Skeletal muscle satellite cell (primary cell): ENCODE results near the gene ACP7.
"Not testable (repeated sequence)": the region's sequence is repeated elsewhere in the genome, so short reads cannot be mapped to it uniquely, and the experiment has no call there.

ENCODE experiments used
- H3K27me3 ChIP-seq: 2 replicates; pipeline ENCODE4 v1.7.0; 2013; ENCODE audit warnings: low read length; ENCODE audit not compliant: control insufficient read depth, insufficient read depth
- H3K36me3 ChIP-seq: 2 replicates; pipeline ENCODE4 v1.7.0; 2013; ENCODE audit warnings: mild to moderate bottlenecking, control low read depth, low read length; ENCODE audit not compliant: insufficient read depth
- H3K4me1 ChIP-seq: 2 replicates; pipeline ENCODE4 v1.7.0; 2013; ENCODE audit warnings: low read length; ENCODE audit not compliant: control insufficient read depth, insufficient read depth
- H3K4me2 ChIP-seq: 2 replicates; pipeline ENCODE4 v1.7.0; 2013; ENCODE audit warnings: mild to moderate bottlenecking, low read length
- H3K4me3 ChIP-seq: 2 replicates; pipeline ENCODE4 v1.7.0; 2013; ENCODE audit warnings: low read length
- H3K9ac ChIP-seq: 2 replicates; pipeline ENCODE4 v1.7.0; 2013; ENCODE audit warnings: mild to moderate bottlenecking, low read depth, low read length, moderate library complexity
- H3K9me3 ChIP-seq: replicated peaks from 2 replicates; pipeline ENCODE4 v1.7.0; 2013; ENCODE audit warnings: mild to moderate bottlenecking, control low read depth, low read length

ACP7 gene

DNA sequence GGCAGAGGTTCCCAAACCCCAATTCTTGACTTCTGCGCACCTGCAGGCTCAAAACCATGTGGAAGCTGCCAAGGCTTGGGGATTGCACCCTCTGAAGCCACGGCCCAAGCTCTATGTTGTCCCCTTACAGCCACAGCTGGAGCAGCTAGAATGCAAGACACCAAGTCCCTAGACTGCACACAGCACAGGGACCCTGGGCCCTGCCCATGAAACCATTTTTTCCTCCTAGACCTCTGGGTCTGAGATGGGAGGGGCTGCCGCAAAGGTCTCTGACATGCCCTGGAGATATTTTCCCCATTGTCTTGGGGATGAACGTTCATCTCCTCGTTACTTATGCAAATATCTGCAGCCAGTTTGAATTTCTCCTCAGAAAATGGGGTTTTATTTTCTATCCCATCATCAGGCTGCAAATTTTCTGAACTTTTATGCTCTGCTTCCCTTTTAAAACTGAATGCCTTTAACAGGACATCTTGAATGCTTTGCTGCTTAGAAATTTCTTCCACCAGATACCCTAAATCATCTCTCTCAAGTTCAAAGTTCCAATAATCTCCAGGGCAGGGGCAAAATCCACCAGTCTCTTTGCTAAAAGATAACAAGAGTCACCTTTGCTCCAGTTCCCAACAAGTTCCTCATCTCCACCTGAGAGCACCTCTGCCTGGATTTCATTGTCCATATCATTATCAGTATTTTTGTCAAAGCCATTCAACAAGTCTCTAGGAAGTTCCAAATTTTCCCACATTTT lies 11.8 kb downstream of the ACP7 start:
- not testable (repeated sequence) for H3K9ac ChIP-seq, H3K9me3 ChIP-seq, H3K4me2 ChIP-seq, H3K4me1 ChIP-seq, H3K4me3 ChIP-seq, H3K36me3 ChIP-seq
- peaks cover 25% of the 10 kb centered on the region for H3K27me3 ChIP-seq

DNA sequence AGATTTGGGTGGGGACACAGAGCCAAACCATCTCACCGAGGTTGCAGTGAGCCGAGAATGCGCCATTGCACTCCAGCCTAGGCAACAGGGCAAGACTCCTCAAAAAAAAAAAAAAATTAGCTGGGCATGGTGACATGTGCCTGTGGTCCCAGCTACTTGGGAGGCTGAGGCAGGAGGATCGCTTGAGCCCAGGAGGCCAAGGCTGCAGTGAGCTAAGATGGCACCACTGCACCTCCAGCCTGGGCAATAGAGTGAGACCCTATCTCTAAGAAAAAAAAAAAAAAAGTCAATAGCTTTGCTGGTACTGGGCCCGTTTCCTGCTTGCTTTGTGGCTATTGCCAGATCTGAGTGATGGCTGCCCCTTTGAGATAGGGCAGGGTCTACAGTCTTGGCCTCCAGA lies 13.1 kb downstream of the ACP7 start:
- Histone ChIP-seq H3K9me3 (no peaks in the 10 kb centered on the region), H3K9ac (no peak overlapping the region), H3K4me3 (no peak overlapping the region), H3K36me3 (no peaks in the 10 kb centered on the region), H3K4me2 (no peak overlapping the region), H3K27me3 (peaks cover 31% of the 10 kb centered on the region), H3K4me1 (peaks cover 7% of the 10 kb centered on the region)

DNA sequence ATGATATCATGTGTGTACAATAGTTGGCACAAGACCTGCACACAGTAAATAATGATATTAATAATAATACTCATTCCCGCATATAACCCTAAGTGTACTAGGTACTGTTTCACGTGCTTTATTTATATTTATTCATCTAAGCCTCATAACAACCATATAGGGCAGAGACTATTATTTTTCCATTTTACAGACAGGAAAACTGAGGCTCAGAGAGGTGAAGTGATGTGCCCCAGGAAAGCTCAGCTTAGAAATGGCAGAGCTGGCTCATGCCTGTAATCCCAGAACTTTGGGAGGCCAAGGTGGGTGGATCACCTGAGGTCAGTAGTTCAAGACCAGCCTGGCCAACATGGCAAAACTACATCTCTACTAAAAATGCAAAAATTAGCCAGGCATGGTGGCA lies 13.6 kb downstream of the ACP7 start:
- Histone ChIP-seq H3K27me3 (peaks cover 31% of the 10 kb centered on the region), H3K4me2 (no peak overlapping the region), H3K4me1 (peaks cover 7% of the 10 kb centered on the region), H3K9ac (no peak overlapping the region), H3K9me3 (no peaks in the 10 kb centered on the region), H3K4me3 (no peak overlapping the region), H3K36me3 (no peaks in the 10 kb centered on the region)

DNA sequence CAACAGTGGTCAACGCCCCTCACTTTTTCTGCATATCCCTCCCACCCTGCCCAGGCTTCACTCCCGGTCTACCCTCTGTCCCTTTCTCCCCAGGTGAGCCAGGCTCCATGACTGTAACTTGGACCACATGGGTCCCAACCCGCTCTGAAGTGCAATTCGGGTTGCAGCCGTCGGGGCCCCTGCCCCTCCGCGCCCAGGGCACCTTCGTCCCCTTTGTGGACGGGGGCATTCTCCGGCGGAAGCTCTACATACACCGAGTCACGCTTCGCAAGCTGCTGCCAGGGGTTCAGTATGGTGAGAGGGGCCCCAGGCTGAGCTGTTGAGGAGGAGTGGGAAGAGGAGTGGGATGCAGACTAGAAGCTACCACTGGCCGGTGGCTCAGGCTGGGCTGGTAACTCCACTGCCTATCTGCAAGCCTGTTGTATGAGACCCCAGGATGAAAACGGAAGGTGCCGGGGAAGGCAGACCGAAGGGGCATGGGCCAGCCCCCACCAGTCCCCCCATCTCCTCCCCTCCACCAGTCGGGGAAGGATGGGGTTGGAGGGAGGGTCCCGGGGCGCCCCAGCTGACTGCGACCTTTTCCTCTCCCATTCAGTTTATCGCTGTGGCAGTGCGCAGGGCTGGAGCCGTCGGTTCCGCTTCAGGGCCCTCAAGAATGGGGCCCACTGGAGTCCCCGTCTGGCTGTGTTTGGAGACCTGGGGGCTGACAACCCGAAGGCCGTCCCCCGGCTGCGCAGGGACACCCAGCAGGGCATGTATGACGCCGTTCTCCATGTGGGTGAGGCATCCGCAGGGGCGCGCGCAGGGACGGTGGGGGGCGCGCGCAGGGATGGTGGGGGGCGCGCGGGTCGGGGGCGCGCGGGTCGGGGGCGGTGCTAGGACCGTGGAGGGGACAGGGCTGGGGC lies 14.4 kb downstream of the ACP7 start:
- H3K27me3 ChIP-seq: peaks cover 26% of the 10 kb centered on the region
- no peak overlapping the region for H3K4me2 ChIP-seq
- no peaks in the 10 kb centered on the region for H3K9me3 ChIP-seq
- no peak overlapping the region for H3K4me3 ChIP-seq
- peaks cover 5% of the 10 kb centered on the region for H3K4me1 ChIP-seq
- no peaks in the 10 kb centered on the region for H3K36me3 ChIP-seq
- H3K9ac ChIP-seq: no peak overlapping the region

DNA sequence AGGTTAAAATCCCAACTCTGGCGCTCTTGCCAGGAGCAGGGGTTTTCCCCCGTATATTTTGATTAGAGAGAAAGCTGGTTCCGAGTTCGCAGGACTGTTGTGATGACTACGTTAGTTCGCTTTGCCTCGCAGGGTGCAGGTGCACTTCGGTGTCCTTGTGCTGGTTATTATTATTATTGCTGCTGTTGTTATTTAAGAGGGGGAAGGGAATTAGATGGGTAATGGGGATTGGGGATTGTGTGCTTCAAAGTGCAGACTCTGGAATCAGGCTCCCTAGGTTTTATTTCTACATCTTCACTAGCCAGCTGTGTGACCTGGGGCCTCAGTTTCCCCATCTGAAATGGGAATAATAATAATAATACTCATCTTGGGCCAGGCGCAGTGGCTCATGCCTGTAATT lies 15.2 kb downstream of the ACP7 start:
- no peak overlapping the region for H3K4me3 ChIP-seq
- H3K9me3 ChIP-seq: no peaks in the 10 kb centered on the region
- peaks cover 29% of the 10 kb centered on the region for H3K27me3 ChIP-seq
- H3K4me2 ChIP-seq: no peak overlapping the region
- no peaks in the 10 kb centered on the region for H3K36me3 ChIP-seq
- no peaks in the 10 kb centered on the region for H3K4me1 ChIP-seq
- no peak overlapping the region for H3K9ac ChIP-seq

DNA sequence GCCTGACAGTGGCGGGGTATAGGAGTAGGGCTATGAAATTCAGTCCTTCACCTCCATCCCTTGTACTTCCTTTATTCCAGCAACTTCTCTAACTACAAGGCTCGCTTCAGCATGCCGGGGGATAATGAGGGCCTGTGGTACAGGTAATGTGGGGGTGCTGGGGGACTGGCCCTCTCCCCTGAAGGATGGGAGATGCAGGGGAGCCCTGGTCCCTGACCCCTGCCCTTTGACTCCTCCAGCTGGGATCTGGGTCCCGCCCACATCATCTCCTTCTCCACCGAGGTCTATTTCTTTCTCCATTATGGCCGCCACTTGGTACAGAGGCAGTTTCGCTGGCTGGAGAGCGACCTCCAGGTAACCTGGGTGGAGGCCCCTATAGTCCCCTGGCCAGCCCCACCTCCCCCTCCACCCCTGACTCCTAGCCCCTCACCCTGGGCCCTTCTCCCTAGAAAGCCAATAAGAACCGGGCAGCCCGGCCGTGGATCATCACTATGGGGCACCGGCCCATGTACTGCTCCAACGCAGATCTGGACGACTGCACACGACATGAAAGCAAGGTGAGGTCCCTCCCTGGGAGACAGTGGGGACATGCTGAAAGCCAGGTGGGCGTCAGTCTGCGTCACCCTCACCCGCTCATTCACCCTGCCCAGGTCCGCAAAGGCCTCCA lies 16.5 kb downstream of the ACP7 start:
- Histone ChIP-seq H3K27me3 (peaks cover 29% of the 10 kb centered on the region), H3K4me2 (no peak overlapping the region), H3K9ac (no peak overlapping the region), H3K9me3 (no peaks in the 10 kb centered on the region), H3K4me1 (no peaks in the 10 kb centered on the region), H3K36me3 (no peaks in the 10 kb centered on the region), H3K4me3 (no peak overlapping the region)

DNA sequence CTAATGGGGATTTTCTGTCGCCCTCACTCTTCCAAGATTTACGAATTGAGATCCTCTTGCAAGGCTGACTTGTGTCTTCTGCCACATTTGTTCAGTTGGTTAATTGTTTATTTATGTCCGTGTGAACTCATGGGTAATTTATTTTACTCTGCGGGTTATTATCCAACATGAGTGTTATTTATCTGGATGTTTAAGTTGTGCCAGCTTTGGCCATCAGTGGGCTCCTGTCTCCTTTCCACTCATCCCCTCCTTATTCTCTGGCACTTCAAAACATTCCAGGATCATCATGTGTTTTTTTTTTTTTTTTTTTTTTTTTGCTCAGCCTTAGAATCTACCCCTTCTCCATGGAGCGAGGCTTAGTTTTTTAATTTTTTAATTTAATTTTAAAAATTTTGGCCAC lies 19.0 kb downstream of the ACP7 start:
- Histone ChIP-seq H3K9ac (no peak overlapping the region), H3K27me3 (peaks cover 27% of the 10 kb centered on the region), H3K4me1 (peaks cover 2% of the 10 kb centered on the region), H3K4me2 (no peak overlapping the region), H3K36me3 (no peaks in the 10 kb centered on the region), H3K4me3 (no peak overlapping the region), H3K9me3 (no peaks in the 10 kb centered on the region)

DNA sequence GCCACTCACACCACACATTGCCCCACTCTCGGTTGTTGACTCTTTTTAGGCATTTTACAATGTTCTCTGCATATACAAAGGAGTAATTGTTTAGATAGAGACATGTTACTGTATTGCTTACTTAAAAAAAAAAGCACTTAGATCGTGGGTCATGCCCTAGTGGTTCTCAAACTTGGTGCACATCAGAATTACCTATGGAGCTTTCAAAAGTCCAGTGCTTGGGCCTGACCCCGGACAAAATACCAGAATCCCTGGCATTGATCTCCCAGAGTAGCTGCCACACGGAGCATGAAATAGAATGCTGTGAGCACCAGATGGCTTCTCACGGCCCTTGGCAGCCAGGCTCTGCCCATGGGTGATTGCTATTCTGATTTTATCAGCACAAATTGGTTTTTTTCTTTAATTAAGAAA lies 20.0 kb downstream of the ACP7 start:
- Histone ChIP-seq H3K36me3 (no peaks in the 10 kb centered on the region), H3K4me1 (peaks cover 2% of the 10 kb centered on the region), H3K4me3 (no peak overlapping the region), H3K9ac (no peak overlapping the region), H3K27me3 (peaks cover 20% of the 10 kb centered on the region), H3K4me2 (no peak overlapping the region), H3K9me3 (no peaks in the 10 kb centered on the region)

DNA sequence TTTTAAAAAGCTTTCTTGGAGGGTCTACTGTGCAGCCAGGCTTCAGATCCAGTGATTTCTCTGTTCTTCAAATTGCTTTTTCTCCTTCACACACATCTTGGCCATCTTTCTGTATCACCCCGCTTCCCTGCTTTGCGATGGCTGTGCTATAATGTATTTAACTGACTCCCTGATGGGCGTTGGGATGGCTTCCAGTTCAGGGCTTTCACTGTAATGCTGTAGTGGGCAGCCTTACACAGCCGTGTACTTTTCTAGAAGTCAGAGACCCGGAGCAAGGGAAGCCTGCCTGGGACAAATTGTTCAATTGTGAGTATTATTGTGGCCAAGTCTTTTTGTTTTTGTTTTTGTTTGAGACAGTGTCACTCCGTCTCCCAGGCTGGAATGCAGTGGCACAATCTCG lies 22.0 kb downstream of the ACP7 start:
- peaks cover 15% of the 10 kb centered on the region for H3K27me3 ChIP-seq
- no peak overlapping the region for H3K9ac ChIP-seq

DNA sequence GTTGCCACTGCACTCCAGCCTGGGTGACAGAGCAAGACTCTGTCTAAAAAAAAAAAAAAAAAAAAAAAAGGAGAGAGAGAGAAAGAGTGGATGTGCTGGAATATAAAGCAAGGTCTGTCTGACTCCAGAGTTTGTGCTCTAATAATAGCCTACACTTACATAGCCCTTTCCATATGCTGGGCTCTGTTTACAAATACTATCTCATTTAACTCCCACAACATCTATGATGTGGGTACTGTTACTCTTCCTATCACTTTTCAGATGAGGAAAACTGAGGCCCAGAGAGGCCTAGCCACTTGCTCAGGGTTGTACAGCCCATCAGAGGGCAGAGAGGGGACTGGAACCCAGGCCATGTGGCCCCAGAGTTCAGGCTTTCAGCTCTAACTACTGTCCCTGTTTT lies 25.5 kb downstream of the ACP7 start:
- Histone ChIP-seq H3K4me2 (no peak overlapping the region), H3K9ac (no peak overlapping the region), H3K36me3 (no peaks in the 10 kb centered on the region), H3K27me3 (peaks cover 7% of the 10 kb centered on the region), H3K4me1 (peaks cover 12% of the 10 kb centered on the region), H3K4me3 (no peak overlapping the region), H3K9me3 (no peaks in the 10 kb centered on the region)

More for the DNA sequence above, 22.0 kb downstream of the ACP7 start:
- Histone ChIP-seq H3K4me3 (no peak overlapping the region), H3K4me2 (no peak overlapping the region), H3K9me3 (no peaks in the 10 kb centered on the region), H3K4me1 (peaks cover 2% of the 10 kb centered on the region), H3K36me3 (no peaks in the 10 kb centered on the region)

DNA sequence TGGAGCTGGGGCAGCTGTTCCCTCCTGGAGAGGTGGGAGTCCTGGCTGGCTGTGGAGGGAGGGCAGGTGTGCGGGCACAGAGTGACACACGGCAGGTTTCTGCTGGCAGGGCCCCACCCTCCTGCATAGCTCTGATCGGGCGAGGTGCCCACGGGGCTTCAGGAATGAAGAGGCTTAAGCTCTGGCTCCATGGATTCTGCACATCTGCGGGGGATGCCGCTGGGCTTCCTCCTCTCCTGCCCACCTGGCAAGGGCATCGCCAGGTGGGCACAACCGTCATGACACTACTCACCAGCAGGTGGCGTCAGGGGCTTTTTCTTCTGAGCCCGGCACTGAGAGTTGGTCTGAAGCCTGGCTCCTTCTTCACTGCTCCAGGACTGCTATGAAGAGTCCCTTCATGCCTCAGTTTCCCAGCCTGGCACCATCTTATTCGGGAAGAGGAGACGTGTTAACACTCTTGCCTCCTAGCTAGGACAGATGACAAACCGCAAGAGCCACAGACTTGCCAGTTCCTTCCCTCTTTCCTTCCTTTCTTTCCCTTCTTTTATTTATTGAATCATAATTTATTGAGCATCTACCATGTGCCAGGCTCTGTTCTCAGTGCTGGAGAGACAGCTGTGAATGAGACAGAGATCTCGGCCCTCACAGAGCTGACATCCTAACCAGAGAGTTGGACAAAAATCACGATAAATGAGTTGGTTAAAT lies 26.2 kb downstream of the ACP7 start:
- Histone ChIP-seq H3K9ac (no peak overlapping the region), H3K4me1 (peaks cover 12% of the 10 kb centered on the region), H3K4me3 (no peak overlapping the region), H3K36me3 (no peaks in the 10 kb centered on the region), H3K4me2 (no peak overlapping the region), H3K27me3 (peaks cover 7% of the 10 kb centered on the region), H3K9me3 (no peaks in the 10 kb centered on the region)
